GM21619 (cell line): Measurements from ENCODE around the gene TMEM144.
"Not testable (repeated sequence)": the region's sequence is repeated elsewhere in the genome, so short reads cannot be mapped to it uniquely, and the experiment has no call there.

ENCODE experiments used
- ATAC-seq: cut with Tn5 transposase; IDR thresholded peaks from one replicate; pipeline ENCODE4 v1.9.1; 2021; ENCODE audit not compliant: unreplicated experiment

The TMEM144 gene

GRCh38 chr4:158234671-158235070, 24.4 kb downstream of the TMEM144 start:
- ATAC-seq = no peak

GRCh38 chr4:158236304-158237030, 26.2 kb downstream of the TMEM144 start:
- ATAC-seq = no peak

- no peak for ATAC-seq
Measured at GRCh38 chr4:158238575-158238974, 28.3 kb downstream of the TMEM144 start.

GRCh38 chr4:158239196-158239595, 28.9 kb downstream of the TMEM144 start:
- no peak for ATAC-seq

- ATAC-seq = no peak
Measured at GRCh38 chr4:158243071-158243470, 32.8 kb downstream of the TMEM144 start.

GRCh38 chr4:158250321-158250720, 40.0 kb downstream of the TMEM144 start:
- no peak for ATAC-seq

GRCh38 chr4:158253350-158253980, 43.2 kb downstream of the TMEM144 start:
- ATAC-seq = peak; percentile 79

- ATAC-seq = no peak
Measured at GRCh38 chr4:158254292-158254691, 44.0 kb downstream of the TMEM144 start.

GRCh38 chr4:158255727-158256324, 45.5 kb downstream of the TMEM144 start:
- ATAC-seq = peak; percentile 62

- no peak for ATAC-seq
Measured at GRCh38 chr4:158259955-158260575, 49.8 kb downstream of the TMEM144 start.

GRCh38 chr4:158261480-158261879, 51.2 kb downstream of the TMEM144 start:
- no peak for ATAC-seq

GRCh38 chr4:158268553-158268952, 58.3 kb downstream of the TMEM144 start:
- ATAC-seq = no peak

GRCh38 chr4:158274636-158275035, 64.3 kb downstream of the TMEM144 start:
- no peak for ATAC-seq

- ATAC-seq = no peak
Measured at GRCh38 chr4:158277558-158277957, 67.3 kb downstream of the TMEM144 start.

- ATAC-seq = not testable (repeated sequence)
Measured at GRCh38 chr4:158279052-158279451, 68.8 kb downstream of the TMEM144 start.

GRCh38 chr4:158280856-158281255, 70.6 kb downstream of the TMEM144 start:
- ATAC-seq = no peak

- no peak for ATAC-seq
Measured at GRCh38 chr4:158282252-158282651, 72.0 kb downstream of the TMEM144 start.

GRCh38 chr4:158285429-158286216, 75.3 kb downstream of the TMEM144 start:
- ATAC-seq = peak; percentile 57

GRCh38 chr4:158290912-158291311, 80.6 kb downstream of the TMEM144 start:
- no peak for ATAC-seq

- no peak for ATAC-seq
Measured at GRCh38 chr4:158291334-158292055, 81.2 kb downstream of the TMEM144 start.
